GM21723 (cell line): ENCODE data around the gene GLB1L3.

ENCODE experiments used
- ATAC-seq: cut with Tn5 transposase; IDR thresholded peaks from one replicate; pipeline ENCODE4 v1.9.1; 2021; ENCODE audit warnings: mild to moderate bottlenecking, moderate library complexity; ENCODE audit not compliant: unreplicated experiment

GLB1L3 gene

GRCh38 chr11:134275534-134276395 lies at the start of gene GLB1L3:
GLB1L3 (plus strand) TSS chr11:134276379; CDS start chr11:134276741, 362 bp downstream.
- ATAC-seq, result peak; percentile 77

DNA sequence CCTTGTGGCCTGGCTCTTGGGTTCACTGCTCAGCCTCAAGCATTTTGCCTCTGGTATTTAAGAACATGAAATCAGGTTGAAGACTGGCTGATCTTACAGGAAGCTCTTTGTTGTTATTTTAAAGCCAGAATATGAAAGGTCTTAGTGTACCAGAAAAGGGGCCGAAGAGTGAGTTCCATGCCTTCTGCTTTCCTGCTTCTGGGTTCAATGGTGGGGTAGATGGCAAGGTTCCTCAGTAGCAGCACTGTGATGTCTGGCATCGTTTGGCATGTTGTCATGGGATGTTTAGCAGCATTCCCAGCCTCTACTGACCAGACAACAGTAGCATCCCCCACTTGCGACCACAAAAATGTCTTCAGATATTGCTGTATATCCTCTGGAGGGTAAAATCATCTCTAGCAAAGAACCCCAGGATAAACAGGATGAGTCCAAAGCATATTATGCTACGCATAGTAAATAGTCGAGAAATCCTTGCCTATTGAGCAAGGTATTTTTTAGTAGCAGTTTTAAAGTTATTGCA lies 49.3 kb upstream of the GLB1L3 start:
- no peak for ATAC-seq

- peak; percentile 57 for ATAC-seq
These were observed 47.6 kb upstream of the GLB1L3 start for GRCh38 chr11:134228625-134229024.

DNA sequence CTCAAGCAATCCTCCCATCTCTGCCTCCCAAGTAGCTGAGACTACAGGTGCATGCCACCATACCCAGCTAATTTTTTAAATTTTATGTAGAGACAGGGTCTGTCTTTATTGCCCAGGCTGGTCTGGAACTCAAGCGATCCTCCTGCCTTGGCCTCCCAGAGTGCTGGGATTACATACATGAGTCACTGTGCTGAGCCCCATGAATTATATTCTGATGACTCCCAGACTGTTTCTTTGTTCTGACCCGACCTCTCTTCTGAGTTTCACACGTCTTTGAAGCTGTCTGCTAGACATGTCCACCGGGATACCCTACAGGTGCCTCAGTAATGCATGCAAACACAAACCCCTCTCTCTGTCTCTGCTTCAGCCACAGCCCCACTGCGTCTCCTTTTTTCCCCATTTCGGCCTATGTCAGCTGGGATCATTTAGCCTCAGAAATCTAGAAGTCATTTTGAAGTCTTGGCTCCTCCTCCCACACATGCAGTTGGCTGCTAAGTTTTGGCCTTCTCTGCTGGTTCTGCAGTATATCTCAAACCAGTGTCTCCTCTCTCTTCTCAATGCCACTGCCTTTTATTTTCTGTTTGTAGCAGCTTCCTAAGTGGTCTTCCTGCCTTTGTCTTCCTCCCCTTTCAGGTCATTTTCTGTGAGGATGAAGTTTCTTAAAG lies 46.9 kb upstream of the GLB1L3 start:
- no peak for ATAC-seq

- ATAC-seq, result no peak
These were observed 45.8 kb upstream of the GLB1L3 start for GRCh38 chr11:134230339-134230738.

DNA sequence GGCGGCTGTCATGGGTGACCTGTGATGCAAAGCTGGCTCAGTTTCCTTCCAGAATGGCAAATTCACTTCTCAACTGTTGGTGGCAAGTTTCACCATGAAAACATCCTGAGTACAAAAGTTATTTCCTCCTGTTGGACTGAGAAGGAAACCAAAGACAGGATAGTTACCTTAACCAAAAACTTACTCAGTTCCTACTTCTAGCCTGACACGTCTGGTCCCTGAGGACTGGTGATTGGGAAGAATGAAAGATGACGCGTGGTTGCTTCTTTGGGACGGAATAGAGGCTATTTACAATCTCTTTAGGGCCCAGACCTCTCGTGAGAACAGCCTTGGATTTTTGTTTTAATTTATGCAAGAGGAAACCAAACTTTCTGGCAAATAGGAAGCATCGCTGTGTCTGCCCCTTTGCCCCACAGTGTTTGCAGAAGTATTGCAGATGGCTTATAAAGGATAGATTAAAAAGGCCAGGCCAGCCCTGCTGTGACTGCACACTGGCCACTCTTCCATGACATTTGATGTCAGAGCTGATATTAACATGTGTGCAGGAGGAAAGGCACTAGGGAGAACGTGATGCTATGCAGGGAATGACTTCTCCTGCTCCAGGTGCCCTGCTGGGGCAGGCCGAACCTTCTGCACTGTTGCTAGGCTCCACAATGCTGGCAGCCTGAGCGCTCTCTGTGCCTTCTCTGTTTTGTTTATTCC lies 44.1 kb upstream of the GLB1L3 start:
- ATAC-seq, result no peak

GRCh38 chr11:134233729-134234179 lies 42.4 kb upstream of the GLB1L3 start:
- no peak for ATAC-seq

- no peak for ATAC-seq
These were observed 40.8 kb upstream of the GLB1L3 start for GRCh38 chr11:134235399-134235798.

- ATAC-seq, result no peak
These were observed 39.2 kb upstream of the GLB1L3 start for GRCh38 chr11:134236834-134237556.

GRCh38 chr11:134237557-134237922 lies 38.6 kb upstream of the GLB1L3 start:
- ATAC-seq, result no peak

- ATAC-seq, result no peak
These were observed 37.2 kb upstream of the GLB1L3 start for GRCh38 chr11:134238956-134239355.

GRCh38 chr11:134240592-134240991 lies 35.6 kb upstream of the GLB1L3 start:
- no peak for ATAC-seq

GRCh38 chr11:134242376-134242775 lies 33.8 kb upstream of the GLB1L3 start:
- no peak for ATAC-seq

DNA sequence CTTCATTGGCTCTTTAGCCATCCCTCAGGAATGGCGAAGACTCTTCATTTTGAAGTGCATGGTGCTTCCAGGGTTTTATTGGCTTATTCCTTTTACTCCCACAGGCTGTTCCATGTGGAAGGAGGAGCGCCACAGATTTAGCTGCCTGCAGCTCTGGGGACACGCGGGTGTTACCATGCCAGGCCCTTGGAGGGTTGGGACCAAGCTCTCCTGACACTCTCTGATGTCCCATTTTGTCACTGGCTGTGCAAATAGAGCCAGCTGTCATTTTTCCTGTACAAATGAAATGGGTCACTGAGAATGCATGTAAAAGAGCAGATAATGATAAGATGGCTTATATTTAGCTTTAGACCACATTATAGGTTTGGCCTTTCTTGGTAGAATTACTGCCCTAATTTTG lies 32.3 kb upstream of the GLB1L3 start:
- no peak for ATAC-seq

DNA sequence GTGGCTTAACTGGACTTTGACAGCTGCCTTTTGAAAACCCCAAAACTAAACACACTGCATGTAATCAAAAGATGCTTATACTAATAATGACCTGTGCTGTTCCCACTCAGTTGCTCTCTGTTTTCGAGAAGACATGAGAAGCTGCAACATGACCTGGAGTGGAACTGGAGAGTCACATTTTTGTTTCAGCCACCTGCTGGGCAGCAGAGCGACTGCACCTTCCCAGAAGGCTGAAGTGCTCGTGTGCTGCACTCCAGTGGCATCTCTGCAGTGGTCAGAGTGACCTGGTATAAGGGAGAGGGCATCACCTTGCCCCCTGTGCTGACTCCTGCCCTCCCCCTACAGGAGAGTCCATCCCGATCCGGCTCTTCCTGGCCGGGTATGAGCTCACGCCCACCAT lies 31.6 kb upstream of the GLB1L3 start:
- peak; percentile 83 for ATAC-seq

GRCh38 chr11:134245434-134245833 lies 30.7 kb upstream of the GLB1L3 start:
- ATAC-seq, result no peak

DNA sequence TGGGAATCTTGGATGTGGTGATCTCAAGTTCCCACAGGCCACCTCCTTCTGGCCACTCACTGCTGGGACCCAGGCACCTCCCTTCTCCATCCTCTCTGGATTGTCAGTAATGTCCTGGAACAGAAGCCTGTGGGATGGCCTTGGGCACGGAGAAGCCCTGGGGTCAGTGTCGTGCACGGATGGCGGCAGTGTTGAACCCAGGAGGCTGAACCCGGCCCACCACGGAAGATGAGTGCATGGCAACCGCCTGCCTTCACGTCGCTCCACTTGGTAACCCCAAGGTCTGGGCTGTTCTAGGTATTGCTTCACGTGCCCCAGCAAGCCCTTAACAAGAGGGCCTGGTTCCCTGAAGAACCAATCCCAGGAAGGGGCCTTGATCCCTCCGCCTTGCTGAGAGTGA lies 30.1 kb upstream of the GLB1L3 start:
- ATAC-seq, result no peak

GRCh38 chr11:134246678-134247077 lies 29.5 kb upstream of the GLB1L3 start:
- ATAC-seq, result no peak

- ATAC-seq, result no peak
These were observed 27.2 kb upstream of the GLB1L3 start for GRCh38 chr11:134248910-134249480.

GRCh38 chr11:134250246-134250645 lies 25.9 kb upstream of the GLB1L3 start:
- no peak for ATAC-seq
